CD4-positive, alpha-beta T cell treated with Interferon gamma for 1 hour (primary cell): ENCODE results near the gene ZFPM1.

Source experiments
- DNase-seq: peaks from one replicate; pipeline ENCODE4 v3.0.0-alpha.2; 2020

Gene ZFPM1

GRCh38 chr16:88452482-88453216 lies 431 bp upstream of the ZFPM1 start:
- DNase-seq: peak; percentile 97

GRCh38 chr16:88453611-88454522 lies 787 bp downstream of the ZFPM1 start:
- DNase-seq: no peak

GRCh38 chr16:88454523-88454947 lies 1.5 kb downstream of the ZFPM1 start:
- DNase-seq: peak; percentile 46

- DNase-seq: peak; percentile 83
These were observed 2.7 kb downstream of the ZFPM1 start for GRCh38 chr16:88455610-88456355.

- DNase-seq: peak; percentile 31
These were observed 3.5 kb downstream of the ZFPM1 start for GRCh38 chr16:88456356-88457292.

GRCh38 chr16:88458039-88458772 lies 5.1 kb downstream of the ZFPM1 start:
- no peak for DNase-seq

GRCh38 chr16:88458773-88459235 lies 5.7 kb downstream of the ZFPM1 start:
- DNase-seq: no peak

GRCh38 chr16:88459366-88460073 lies 6.4 kb downstream of the ZFPM1 start:
- DNase-seq: no peak

GRCh38 chr16:88460496-88461330 lies 7.6 kb downstream of the ZFPM1 start:
- no peak for DNase-seq

- DNase-seq: no peak
These were observed 8.5 kb downstream of the ZFPM1 start for GRCh38 chr16:88461331-88462269.

- no peak for DNase-seq
These were observed 9.3 kb downstream of the ZFPM1 start for GRCh38 chr16:88462396-88462795.

GRCh38 chr16:88463411-88463810 lies 10.3 kb downstream of the ZFPM1 start:
- DNase-seq: no peak

GRCh38 chr16:88464447-88465318 lies 11.6 kb downstream of the ZFPM1 start:
- DNase-seq: no peak

- no peak for DNase-seq
These were observed 12.4 kb downstream of the ZFPM1 start for GRCh38 chr16:88465387-88465983.

- DNase-seq: no peak
These were observed 13.2 kb downstream of the ZFPM1 start for GRCh38 chr16:88466175-88466862.

GRCh38 chr16:88466949-88467348 lies 13.9 kb downstream of the ZFPM1 start:
- DNase-seq: no peak
